Fibroblast of villous mesenchyme (primary cell): ENCODE results near the gene CHRNA4. TPM values are rescaled to one million over a fixed set of nuclear protein-coding genes. Genes with fewer than 3 reads are reported as not detected.

Source experiments
- DNase-seq: peaks from one replicate; pipeline ENCODE4 v3.0.0-alpha.2; 2010; ENCODE audit warnings: low read depth
- H3K4me3 ChIP-seq: 2 replicates; pipeline ENCODE4 v1.5.1; 2011; ENCODE audit warnings: low read depth, mild to moderate bottlenecking, low read length
- total RNA-seq: library from RNA; depleted of rRNA; stranded (reverse); fragments of >200 nt; gene quantifications from 2 replicates; pipeline ENCODE4 v1.2.3, GENCODE V29; 2012
- TF ChIP-seq, protein P1 (sequence below): IDR thresholded peaks from 2 replicates; pipeline ENCODE4 v1.5.1; 2012; ENCODE audit warnings: low read depth, mild to moderate bottlenecking, low read length; ENCODE audit not compliant: insufficient read depth

The CHRNA4 gene
- total RNA-seq, 1 donor: not detected

DNA sequence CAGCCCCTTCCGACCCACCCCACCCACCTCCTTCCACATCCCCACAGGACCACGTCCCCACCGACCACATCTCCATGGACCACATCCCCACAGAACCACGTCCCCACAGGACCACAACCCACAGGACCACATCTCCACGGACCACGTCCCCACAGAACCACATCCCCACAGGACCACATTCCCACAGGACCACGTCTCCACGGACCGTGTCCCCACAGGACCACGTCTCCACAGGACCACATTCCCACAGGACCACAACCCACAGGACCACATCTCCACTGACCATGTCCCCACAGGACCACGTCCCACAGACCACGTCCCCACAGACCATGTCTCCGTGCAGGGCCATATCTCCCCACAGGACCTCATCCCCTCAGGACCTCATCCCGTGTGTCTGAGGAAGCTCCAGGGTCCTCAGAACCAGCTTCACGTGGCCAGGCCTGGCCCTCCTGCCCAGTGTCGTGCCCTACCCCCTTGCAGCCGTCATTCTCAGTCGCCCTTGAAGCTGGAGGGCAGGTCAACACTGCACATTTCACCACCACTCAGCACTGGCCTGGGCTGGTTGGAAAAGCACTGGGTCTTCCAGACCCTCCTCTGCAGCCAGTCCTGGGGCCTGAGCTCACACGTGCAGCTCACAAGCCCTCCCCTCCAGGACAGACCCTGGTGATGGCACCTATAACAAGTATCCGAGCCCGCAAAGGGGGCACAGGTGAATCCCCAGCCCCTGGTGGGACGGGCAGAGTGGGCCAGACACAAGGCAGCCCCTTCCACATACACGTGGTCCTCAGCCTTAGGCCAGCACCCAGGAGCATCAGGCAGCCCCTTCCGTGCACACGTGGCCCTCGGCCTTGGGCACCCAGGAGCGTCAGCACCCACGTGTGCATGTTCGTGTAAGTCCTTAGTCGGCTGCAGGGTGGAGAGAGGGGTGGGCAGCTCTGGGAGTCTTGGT lies 3.9 kb downstream of the CHRNA4 start:
- DNase-seq: no peak
- TF ChIP-seq, protein P1, sequence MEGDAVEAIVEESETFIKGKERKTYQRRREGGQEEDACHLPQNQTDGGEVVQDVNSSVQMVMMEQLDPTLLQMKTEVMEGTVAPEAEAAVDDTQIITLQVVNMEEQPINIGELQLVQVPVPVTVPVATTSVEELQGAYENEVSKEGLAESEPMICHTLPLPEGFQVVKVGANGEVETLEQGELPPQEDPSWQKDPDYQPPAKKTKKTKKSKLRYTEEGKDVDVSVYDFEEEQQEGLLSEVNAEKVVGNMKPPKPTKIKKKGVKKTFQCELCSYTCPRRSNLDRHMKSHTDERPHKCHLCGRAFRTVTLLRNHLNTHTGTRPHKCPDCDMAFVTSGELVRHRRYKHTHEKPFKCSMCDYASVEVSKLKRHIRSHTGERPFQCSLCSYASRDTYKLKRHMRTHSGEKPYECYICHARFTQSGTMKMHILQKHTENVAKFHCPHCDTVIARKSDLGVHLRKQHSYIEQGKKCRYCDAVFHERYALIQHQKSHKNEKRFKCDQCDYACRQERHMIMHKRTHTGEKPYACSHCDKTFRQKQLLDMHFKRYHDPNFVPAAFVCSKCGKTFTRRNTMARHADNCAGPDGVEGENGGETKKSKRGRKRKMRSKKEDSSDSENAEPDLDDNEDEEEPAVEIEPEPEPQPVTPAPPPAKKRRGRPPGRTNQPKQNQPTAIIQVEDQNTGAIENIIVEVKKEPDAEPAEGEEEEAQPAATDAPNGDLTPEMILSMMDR: no peak
- no peak overlapping the region for H3K4me3 ChIP-seq

DNA sequence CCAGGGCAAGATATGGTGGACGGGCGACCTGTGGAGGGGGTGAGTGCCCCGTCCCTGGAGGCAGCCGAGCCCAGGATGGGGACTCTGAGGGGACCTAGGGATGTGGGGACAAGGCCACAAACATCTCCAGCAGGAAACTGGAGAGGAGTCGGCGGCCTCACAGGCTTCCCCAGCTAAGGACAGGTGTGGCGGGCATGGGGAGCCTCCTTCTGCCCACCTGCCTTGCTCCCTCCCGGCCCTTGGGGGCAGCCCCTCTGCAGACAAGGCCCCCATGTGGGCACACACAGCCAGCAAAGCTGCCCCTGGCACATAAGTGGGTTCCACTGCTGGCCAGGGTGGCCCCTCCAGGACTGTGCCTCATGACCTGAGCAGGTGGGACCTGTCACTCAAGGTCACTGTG lies 4.6 kb downstream of the CHRNA4 start:
- TF ChIP-seq, protein P1: no peak
- no peak overlapping the region for H3K4me3 ChIP-seq
- no peak for DNase-seq

DNA sequence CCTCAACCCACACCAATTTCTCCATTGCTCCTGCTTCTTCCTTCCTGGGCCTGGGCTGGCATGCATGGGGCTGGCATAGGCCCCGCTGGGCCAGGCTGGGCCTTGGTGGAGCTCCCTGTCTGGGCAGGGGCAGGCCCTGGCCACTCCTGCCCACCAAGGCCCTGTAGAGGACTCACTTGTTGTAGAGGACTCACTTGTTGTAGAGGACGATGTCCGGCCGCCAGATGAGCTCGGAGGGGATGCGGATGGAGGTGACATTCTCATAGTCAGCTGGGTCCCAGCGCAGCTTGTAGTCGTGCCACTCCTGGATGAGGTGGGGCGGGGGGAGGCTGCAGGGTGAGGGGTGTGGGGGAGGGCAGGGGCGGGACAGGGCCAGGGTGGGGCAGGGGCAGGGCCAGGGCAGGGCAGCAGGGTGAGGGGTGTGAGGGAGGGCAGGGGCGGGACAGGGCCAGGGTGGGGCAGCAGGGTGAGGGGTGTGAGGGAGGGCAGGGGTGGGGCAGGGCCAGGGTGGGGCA lies 5.3 kb downstream of the CHRNA4 start:
- no peak for DNase-seq
- H3K4me3 ChIP-seq: no peak overlapping the region
- TF ChIP-seq, protein P1: no peak

DNA sequence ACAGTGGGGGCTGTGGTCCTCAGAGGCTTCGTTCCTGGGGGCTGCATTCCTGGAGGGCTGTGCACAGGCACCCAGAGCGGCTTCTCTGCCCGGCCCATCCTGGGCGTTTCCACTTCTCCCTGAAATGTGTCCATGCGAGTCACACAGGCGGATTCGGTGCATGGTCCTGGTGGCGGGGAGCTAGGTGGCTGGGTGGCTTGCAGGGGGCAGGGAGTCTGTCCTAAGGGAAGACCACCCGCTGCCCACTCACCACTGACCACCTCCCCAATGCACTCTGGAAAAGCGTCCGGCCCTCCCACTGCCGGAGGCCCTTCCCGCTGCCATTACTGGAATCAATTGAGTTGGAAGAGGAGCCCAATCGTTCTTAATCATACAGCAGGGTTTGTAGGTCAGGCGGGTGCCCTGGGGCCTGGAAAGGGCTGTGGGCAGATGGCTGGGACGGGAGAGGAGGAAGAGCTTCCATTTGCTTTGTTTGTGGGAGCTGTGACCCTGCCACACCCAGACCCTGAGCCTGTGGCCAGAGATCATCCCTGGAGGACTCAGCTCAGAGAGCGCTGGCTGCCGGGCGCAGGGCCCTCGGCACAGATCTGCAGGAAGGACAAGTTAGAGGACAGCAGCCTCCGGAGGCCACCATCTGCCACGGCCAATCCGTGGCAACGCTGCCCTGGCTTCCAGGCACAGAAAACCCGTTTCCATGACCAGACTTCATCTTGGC lies 6.4 kb downstream of the CHRNA4 start:
- no peak overlapping the region for H3K4me3 ChIP-seq
- TF ChIP-seq, protein P1: no peak

DNA sequence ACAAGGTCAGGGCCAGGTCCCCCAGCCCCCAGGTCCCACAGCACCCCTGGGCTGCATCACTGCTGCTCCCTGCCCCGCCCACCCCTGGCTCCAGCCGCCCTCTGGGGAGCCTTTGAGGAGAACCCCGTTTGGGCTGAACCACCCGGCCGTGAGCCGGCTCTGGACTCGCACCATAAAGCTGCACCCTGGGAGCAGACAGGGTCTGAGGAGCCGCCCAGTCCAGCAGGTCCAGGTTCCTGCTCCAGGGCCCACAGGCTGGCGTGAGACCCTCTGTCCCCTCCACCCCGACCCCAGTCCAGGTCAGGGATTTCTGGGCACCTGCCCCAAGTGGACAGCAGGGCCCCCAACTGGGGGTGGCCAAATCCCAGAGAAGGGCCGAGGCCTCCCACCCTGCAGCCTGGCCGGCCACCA lies 8.3 kb downstream of the CHRNA4 start:
- TF ChIP-seq, protein P1: no peak
- no peak for DNase-seq
- no peak overlapping the region for H3K4me3 ChIP-seq

More for the DNA sequence above, 6.4 kb downstream of the CHRNA4 start:
- DNase-seq: no peak

DNA sequence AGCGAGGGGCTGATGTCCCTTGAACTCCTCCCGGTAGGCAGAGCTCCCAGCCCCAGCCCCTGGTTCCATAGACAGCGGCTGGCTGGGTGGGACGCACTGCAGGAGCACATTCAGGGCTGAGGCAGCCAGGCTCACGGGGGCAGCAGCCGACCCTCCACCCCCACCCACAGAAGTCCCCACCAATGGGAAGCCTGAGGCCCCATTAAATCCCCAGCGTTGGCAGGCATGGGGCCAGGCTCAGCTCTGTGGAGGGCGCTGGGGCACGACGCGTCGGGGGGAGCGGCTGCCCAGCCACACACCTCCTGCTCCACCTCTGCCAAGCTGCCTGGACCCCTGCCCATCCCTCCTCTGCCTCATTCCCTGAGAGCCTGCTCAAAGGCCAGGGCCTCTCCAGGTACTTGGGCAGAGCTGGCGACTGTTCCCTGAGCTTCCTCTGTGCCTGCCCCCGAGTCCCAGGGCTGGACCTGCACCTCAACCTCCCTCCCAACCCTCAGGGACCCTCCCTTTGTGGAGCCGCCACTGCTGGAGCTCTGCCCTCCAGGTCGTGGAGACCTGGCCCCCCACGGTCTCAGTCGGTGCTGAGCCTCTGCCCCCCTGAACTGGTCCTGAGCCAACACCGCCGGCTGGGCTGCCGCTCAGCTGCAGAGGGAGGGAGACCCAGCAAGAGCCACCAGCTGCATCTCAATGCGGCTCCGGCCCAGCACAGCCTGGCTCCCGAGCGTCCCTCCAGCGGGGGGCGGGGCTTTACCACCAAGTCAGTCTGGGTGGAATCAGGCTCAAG lies 9.1 kb downstream of the CHRNA4 start:
- TF ChIP-seq, protein P1: no peak
- no peak for DNase-seq
- no peak overlapping the region for H3K4me3 ChIP-seq
